ENCODE data around the gene C16orf90.

- no peak for TF ChIP-seq CTCF (IDR thresholded peaks at IDR 0.05)
- TF ChIP-seq POLR2AphosphoS5 (IDR thresholded peaks at IDR 0.05): no peak
Observed at GRCh38 chr16:3480901-3481695, 14.2 kb downstream of the C16orf90 start.
